Gastrocnemius medialis (tissue), 4 donors: ENCODE data around the gene MTA2. TPM values are rescaled to one million over a fixed set of nuclear protein-coding genes. Genes with fewer than 3 reads are reported as not detected.
A peak's percentile ranks its signal among the peaks of the same experiment; 100 is the strongest.

Experiments
- ATAC-seq, 2 donors: fragments of 150-250 bp; one replicate each; pipeline ENCODE4 v1.9.1; 2016
- DNase-seq, 2 donors: peaks; one replicate each; pipeline ENCODE4 v3.0.0-alpha.2; 2019
- H3K27ac ChIP-seq, 4 donors: fragments of 200-600 bp; sonication (generic); 1 replicate in 1 of 4; 2 replicates in 3 of 4; pipeline ENCODE4 v1.5.1; 2016 to 2018; ENCODE audit warnings: mild to moderate bottlenecking in 2 of 4, moderate library complexity in 1 of 4
- H3K27me3 ChIP-seq, 3 donors: fragments of 200-600 bp; sonication (generic) in 2 of 3; 1 replicate in 1 of 3; 2 replicates in 2 of 3; pipeline versions ENCODE4 v1.5.1 to v1.6.0; 2016 to 2019; ENCODE audit warnings: mild to moderate bottlenecking in 1 of 3, moderate library complexity in 1 of 3
- H3K36me3 ChIP-seq, 2 donors: fragments of 200-600 bp; sonication (generic) in 1 of 2; one replicate each; pipeline ENCODE4 v1.5.1; 2017 to 2018
- H3K4me1 ChIP-seq, 2 donors: fragments of 200-600 bp; sonication (generic) in 1 of 2; one replicate each; pipeline ENCODE4 v1.5.1; 2016 to 2017; ENCODE audit warnings: mild to moderate bottlenecking in 2 of 2
- H3K4me3 ChIP-seq, 4 donors: fragments of 200-600 bp; sonication (generic) in 3 of 4; 1 replicate in 1 of 4; 2 replicates in 3 of 4; pipeline ENCODE4 v1.5.1; 2016 to 2019; ENCODE audit warnings: mild to moderate bottlenecking in 2 of 4
- H3K9me3 ChIP-seq, 3 donors: fragments of 200-600 bp; sonication (generic) in 2 of 3; 1 replicate in 1 of 3; 2 replicates in 2 of 3; pipeline ENCODE4 v1.5.1; 2016 to 2019
- CTCF ChIP-seq, 5 experiments: fragments of 450-650 bp in 3 of 5; fragments of 200-600 bp in 2 of 5; sonication (generic) in 2 of 5; IDR thresholded peaks in 4 of 5; conservative IDR thresholded peaks in 1 of 5; 1 replicate in 4 of 5; 2 replicates in 1 of 5; pipeline ENCODE4 v1.5.1; 2016 to 2019; ENCODE audit warnings: antibody characterized with exemption in 5 of 5, mild to moderate bottlenecking in 3 of 5, moderate library complexity in 3 of 5
- POLR2A ChIP-seq, 2 donors: fragments of 450-650 bp; IDR thresholded peaks; one replicate each; pipeline ENCODE4 v1.6.1; 2017; ENCODE audit warnings: antibody characterized with exemption in 2 of 2, mild to moderate bottlenecking in 2 of 2, moderate library complexity in 2 of 2
- in situ Hi-C, 4 donors: fragments of 200-750 bp; cut with MboI; loops; one replicate each; pipeline versions ENCODE4 v1.15.0 to v1.8.0; 2017; ENCODE audit warnings: low sequenced_read_pairs in 4 of 4
- intact Hi-C: fragments of 100-400 bp; cut with DNase I; formaldehyde crosslinking; loops from one replicate; pipeline ENCODE4 v1.15.1; 2023; ENCODE audit warnings: low total_unique reads
- total RNA-seq, 4 donors: library from RNA; depleted of rRNA; stranded (reverse); fragments of >200 nt; gene quantifications; one replicate each; pipeline versions ENCODE4 v1.1.0 to v1.2.3, GENCODE V29; 2016

The MTA2 gene
- total RNA-seq, 4 donors from 2014 or later = 28.0 to 47.1 (median 31.7) TPM

GRCh38 chr11:62610814-62611704 lies 9.4 kb upstream of the MTA2 start:
- DNase-seq = no peak
- H3K27ac ChIP-seq = peak overlapping the region; percentile 90 to 95 (median 92)
- intact Hi-C loops = loop anchor here (5.0 kb wide), 1 partner anchor 81 kb away; no protein-coding TSS in a partner anchor

GRCh38 chr11:62610403-62610802 lies 8.7 kb upstream of the MTA2 start:
- intact Hi-C loops (loop anchor here (5.0 kb wide), 1 partner anchor 82 kb away; no protein-coding TSS in a partner anchor), in situ Hi-C loops (loop anchor here in 1 of 4 donors (25.0 kb wide), 1 partner anchor 102 kb away; the partner anchor contains the start of genes BSCL2 and GNG3)
- Histone ChIP-seq H3K27me3 (no peaks in the 10 kb centered on the region), H3K36me3 (peaks cover 0 to 6% of the 10 kb centered on the region in 2 donors), H3K4me3 (no peak overlapping the region), H3K27ac (no peak overlapping the region), H3K9me3 (no peaks in the 10 kb centered on the region), H3K4me1 (peaks cover 16 to 21% of the 10 kb centered on the region in 2 donors)
- DNase-seq (no peak), ATAC-seq (no peak)
- TF ChIP-seq CTCF (IDR thresholded peaks at IDR 0.05 in 4 of 5, conservative IDR thresholded peaks at IDR 0.05 in 1 of 5) = no peak
- TF ChIP-seq POLR2A (IDR thresholded peaks at IDR 0.05) = no peak

More at GRCh38 chr11:62610814-62611704, 9.4 kb upstream of the MTA2 start:
- no peak for ATAC-seq
- no peaks in the 10 kb centered on the region for H3K36me3 ChIP-seq
- in situ Hi-C loops = loop anchor here in 1 of 4 donors (25.0 kb wide), 1 partner anchor 101 kb away; the partner anchor contains the start of genes BSCL2 and GNG3
- H3K27me3 ChIP-seq = no peaks in the 10 kb centered on the region
- no peak for TF ChIP-seq CTCF (IDR thresholded peaks at IDR 0.05 in 4 of 5, conservative IDR thresholded peaks at IDR 0.05 in 1 of 5)
- TF ChIP-seq POLR2A (IDR thresholded peaks at IDR 0.05) = no peak
- peaks cover 16 to 21% of the 10 kb centered on the region in 2 donors for H3K4me1 ChIP-seq
- H3K9me3 ChIP-seq = no peaks in the 10 kb centered on the region
- peak overlapping the region; percentile 71 to 93 (median 86) for H3K4me3 ChIP-seq

DNA sequence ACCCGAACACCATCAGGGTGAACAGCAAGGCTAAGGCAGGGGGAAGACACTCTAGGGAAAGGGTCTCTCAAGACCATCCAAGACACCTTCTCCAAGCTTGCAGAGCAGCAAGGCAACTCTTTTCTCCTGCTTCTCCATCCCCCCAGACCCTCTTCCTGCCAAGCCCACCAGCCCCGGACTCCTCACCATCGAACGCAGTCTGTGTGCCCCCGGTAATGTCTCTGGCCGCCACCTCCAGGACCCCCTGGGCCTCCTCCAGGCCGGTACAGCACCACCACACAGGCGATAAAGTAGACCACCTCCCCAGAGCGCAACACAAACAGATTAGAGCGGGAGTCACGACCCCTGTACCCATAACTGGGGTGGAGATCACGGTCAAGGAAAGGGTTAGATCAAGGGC lies 7.1 kb upstream of the MTA2 start:
- no peak for DNase-seq

GRCh38 chr11:62607714-62608113 lies 6.0 kb upstream of the MTA2 start:
- ATAC-seq (no peak), DNase-seq (no peak)
- H3K9me3 ChIP-seq = no peaks in the 10 kb centered on the region
- H3K27ac ChIP-seq = no peak overlapping the region
- no peak overlapping the region for H3K4me3 ChIP-seq
- peaks cover 14 to 18% of the 10 kb centered on the region in 2 donors for H3K4me1 ChIP-seq
- H3K27me3 ChIP-seq = no peaks in the 10 kb centered on the region
- H3K36me3 ChIP-seq = peaks cover 0 to 8% of the 10 kb centered on the region in 2 donors
- intact Hi-C loops = no loop called here
- in situ Hi-C loops = loop anchor here in 1 of 4 donors (25.0 kb wide), 1 partner anchor 105 kb away; the partner anchor contains the start of genes BSCL2 and GNG3
- TF ChIP-seq POLR2A (IDR thresholded peaks at IDR 0.05) (no peak), CTCF (IDR thresholded peaks at IDR 0.05 in 4 of 5, conservative IDR thresholded peaks at IDR 0.05 in 1 of 5) (no peak)

More for the DNA sequence above, 7.1 kb upstream of the MTA2 start:
- intact Hi-C loops = no loop called here
- Histone ChIP-seq H3K27ac (no peak overlapping the region), H3K27me3 (no peaks in the 10 kb centered on the region), H3K4me3 (no peak overlapping the region), H3K4me1 (peaks cover 16 to 21% of the 10 kb centered on the region in 2 donors), H3K9me3 (no peaks in the 10 kb centered on the region), H3K36me3 (peaks cover 0 to 8% of the 10 kb centered on the region in 2 donors)
- no peak for TF ChIP-seq POLR2A (IDR thresholded peaks at IDR 0.05)
- TF ChIP-seq CTCF (IDR thresholded peaks at IDR 0.05 in 4 of 5, conservative IDR thresholded peaks at IDR 0.05 in 1 of 5) = no peak
- in situ Hi-C loops = loop anchor here in 1 of 4 donors (25.0 kb wide), 1 partner anchor 104 kb away; the partner anchor contains the start of genes BSCL2 and GNG3
- no peak for ATAC-seq
